Hypothalamus (tissue), 51 donors: ENCODE results near the gene ALKBH1.
"Not testable (repeated sequence)": the region's sequence is repeated elsewhere in the genome, so short reads cannot be mapped to it uniquely, and the experiment has no call there.

ENCODE experiments used
- DNase-seq, 51 donors: peaks; one replicate each; lab custom pipeline; 2025; lab: John Stamatoyannopoulos, UW

The ALKBH1 gene

GRCh38 chr14:77635869-77636268, 72.0 kb downstream of the ALKBH1 start:
- not testable (repeated sequence) for DNase-seq

GRCh38 chr14:77635466-77635865, 72.4 kb downstream of the ALKBH1 start:
- not testable (repeated sequence) for DNase-seq

GRCh38 chr14:77630111-77630510, 77.7 kb downstream of the ALKBH1 start:
- no peak for DNase-seq

GRCh38 chr14:77625360-77625759, 82.5 kb downstream of the ALKBH1 start:
- DNase-seq = no peak

GRCh38 chr14:77623201-77623600, 84.6 kb downstream of the ALKBH1 start:
- no peak for DNase-seq
